ENCODE results near the gene CENPB.

The CENPB gene

DNA sequence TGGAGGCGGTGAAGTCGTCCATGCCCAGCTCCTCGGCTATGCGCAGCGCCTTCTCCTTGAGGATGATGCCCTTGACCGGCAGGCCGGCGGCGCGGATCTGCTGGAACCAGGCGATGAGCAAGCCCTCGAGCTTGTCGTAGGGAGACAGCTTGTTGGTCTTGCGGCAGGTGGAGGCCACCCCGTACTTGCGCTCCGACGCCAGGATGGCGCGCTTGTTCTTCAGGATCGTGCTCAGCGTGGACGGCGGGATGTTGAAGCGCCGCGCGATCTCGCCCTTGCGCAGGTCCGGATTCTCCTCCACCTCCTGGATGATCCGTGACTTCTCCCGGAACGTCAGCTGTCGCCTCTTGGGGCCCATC is 435 bp downstream of the CENPB start:
- peak; percentile 6 for DNase-seq

DNA sequence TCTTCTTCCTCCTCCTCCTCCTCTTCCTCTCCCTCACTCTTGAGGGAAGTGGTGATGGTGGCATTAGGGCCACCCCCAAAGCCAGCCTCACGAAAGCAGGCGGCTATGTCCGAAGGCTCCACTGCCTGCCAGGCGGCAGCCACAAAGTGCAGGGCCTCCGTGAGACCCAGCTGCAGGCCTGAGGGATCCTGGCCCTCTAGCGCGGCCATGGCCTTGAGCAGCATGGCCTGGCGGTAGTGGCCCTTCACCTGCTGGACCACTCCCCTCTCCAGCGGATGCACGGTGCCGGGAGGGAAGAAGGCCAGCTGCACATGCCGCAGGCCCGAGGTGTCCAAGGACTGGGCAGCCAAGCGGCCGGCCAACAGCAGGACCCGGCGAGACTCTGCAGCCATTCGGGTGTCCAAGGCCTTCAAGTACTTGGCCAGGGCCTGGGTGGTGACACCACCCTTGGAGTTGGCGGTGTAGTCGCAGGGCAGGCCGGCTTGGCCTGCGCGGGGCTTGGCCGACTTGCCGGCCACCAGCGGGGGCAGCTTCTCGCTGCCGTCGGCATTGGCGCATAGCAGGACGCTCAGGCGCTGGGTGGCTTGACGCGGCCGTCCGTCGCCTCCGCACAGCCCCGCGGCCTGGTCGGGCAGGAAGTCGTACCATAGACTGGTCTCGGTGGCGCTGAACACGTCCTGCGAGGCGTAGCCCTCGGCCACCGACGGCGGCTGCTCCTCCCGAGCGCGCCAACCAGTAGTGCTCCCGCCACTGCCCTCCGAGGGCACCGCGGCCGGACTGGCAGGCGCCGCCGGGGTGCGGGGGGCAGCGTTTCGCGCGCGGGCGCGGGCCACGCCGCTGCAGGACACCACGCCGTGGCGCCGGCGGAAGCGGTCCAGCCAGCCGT is 1.1 kb downstream of the CENPB start:
- DNase-seq: no peak

DNA sequence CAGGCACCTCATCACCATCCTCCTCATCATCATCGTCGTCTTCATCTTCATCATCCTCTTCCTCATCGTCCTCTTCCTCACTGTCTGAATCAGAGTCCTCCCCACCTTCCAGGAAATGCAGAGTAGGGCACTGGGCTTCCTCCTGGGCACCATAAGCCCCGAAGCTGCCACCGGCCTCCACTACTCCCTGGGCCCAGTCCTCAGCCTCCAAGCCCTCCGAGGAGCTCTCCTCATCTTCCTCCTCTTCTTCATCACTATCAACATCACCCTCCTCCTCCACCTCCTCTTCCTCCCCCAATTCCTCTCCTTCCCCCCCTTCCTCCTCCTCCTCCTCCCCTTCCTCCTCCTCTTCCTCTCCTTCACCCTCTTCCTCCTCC is 1.7 kb downstream of the CENPB start:
- DNase-seq: no peak

DNA sequence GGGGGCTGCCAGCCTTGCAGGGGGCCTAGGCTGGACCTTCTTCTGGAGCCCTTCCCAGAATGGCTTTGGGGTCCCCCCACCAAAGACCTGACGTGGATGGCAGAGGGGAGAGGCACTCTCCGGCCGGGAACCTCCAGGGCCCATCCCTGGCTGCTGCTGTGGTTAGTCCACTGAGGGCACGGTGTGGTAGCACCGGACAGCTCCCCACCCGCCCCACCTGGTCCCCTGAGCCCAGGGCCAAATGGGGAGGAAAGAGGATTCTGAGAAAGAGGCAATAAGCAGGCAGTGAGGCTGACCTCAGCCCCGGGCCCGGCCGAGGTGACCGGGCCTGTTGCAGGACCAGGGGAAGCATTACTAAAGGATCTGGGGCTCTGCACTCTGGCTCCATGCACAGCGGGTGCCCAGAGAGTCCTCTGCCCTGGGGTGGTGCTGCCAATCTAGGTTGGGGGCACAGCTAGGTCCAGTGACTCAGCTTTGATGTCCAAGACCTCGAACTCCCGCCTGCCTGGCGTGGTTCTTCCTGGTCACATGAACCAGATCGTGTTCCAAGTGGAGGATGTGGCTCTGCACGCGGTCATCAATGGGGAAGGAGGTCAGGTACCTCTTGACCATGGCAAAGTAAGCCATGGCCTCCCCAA is 2.2 kb downstream of the CENPB start:
- no peak for DNase-seq

DNA sequence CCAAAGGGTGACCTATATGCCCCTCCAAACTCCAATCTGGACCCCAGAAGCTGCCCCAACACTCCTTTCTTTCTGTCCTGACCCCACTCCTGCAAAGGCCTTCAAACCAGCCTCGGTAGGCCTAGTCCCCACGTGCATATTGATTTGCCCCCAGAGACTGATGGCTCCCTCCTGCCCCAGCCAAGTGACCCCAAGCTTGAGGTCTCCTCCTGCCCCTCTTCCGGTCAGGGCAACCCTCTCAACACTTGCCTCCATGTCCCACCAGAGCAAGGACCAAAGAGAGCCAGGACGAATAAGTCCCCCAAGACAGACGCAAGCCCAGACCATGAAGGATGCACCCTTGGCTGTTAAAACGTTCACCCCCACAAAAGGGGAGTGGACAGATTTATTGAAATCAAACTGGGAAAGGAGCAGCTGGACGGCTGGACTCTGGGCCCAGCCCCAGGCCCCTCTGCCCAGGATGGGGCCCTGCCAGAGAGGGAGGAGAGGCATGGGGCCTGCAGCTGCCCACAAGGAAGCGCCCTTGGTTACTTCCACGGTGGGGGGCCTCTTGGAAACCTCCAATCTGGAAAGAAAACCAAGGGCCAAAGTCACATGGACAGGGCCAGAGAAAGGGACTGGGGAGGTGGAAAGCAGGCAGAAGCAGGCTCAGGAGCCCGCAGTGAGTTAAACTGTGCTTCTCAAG is 2.9 kb downstream of the CENPB start:
- DNase-seq: no peak

DNA sequence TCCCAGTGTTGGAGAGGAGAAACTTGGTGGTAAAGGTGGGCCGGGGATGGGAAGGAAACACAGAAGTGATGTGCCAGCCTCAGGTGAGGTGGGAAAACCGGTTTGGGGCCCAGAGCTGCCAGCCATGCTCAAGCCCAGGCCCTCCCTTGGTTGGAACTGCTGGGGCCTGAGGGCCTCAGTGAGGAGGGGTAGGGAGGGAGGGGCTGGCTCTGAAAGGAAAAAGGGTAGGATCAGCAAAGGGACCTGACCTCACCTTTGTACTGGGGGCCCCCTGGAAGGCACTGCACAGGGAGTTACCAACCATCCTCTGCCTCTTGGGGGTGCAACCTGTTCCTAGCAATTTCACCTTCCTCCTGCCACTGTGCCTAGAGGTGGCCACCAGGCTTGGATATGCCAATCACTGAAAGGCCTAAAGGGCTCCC is 3.5 kb downstream of the CENPB start:
- DNase-seq: no peak

DNA sequence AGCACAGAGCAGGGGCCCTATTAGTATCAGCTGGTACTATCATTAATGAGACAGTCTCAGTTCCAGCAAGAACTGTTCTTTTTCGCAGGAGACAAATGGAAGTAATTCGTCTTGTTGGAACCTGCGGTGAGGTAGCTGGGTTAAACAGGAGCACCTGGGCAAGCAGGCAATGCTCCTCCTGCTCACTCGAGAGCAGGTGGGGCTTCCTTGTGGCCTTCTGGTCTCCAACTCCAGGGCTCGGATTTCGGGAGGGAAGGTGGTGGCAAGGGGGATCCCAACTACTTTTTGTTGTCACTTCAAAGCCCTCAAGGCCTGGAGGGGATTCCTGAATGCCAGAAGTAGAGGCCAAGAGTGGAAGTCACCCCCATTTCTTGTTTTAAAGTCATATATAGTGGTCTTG is 3.9 kb downstream of the CENPB start:
- no peak for DNase-seq

DNA sequence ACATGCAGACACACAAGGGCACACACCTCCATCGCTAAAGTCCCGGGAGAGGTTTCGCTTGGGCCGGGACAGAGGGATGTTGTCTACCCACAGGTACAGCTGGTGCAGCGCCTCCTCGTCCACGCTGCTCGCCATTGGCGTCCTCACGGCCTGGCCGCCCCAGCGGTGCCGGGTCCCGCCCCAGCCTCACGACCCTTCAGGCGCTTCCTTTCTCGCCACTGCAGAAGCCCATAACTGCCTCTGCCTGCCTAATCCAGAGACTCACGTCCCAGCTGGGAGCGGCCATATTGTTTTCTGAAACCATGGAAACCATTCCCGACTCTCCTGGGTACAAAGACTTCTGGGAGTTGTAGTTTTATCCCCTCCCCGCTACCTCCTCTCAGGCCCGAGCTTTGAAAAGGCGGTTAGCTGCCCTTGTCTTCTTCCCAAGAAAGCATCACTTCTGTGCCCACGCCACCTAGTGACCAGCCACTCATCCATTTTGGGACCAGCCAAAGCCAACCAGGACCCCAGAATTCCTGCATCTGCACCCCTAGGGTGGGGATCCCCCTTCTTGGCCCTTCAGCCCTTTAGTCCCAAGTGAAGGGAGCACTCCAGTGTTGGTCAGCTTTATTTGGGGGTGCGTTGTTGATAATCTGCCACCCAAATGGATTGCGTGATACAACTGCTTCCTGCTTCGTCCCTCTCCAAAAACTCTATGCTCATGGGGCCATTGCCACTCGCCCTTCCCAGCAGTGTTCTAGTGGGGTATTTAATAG is 5.2 kb downstream of the CENPB start, which contains the start of gene SPEF1:
TSS of gene SPEF1 (minus strand) at position 296 of the 758 bp plus-strand sequence. CDS start at position 135, 161 bp downstream.
- DNase-seq: peak; percentile 81

DNA sequence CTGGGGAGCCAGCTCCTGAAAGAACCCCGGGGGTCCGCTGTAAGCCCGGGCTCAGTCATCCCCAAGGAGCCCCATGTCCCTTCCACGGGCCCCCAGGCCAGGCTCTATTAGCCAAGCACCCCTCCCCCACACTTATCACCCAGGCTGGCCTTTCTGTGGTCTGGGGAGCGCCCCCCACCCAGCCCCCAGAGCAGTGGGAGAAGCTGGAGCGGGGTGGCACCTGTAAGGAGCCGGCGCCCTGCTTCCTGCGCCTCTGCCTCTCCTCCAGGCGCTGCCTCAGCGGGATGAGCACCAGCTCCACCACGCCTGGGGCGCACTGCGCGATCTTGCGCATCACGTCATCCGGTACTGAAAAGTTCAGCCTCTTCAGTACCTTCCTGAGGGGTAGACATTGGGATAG is 7.6 kb downstream of the CENPB start:
- DNase-seq: no peak

DNA sequence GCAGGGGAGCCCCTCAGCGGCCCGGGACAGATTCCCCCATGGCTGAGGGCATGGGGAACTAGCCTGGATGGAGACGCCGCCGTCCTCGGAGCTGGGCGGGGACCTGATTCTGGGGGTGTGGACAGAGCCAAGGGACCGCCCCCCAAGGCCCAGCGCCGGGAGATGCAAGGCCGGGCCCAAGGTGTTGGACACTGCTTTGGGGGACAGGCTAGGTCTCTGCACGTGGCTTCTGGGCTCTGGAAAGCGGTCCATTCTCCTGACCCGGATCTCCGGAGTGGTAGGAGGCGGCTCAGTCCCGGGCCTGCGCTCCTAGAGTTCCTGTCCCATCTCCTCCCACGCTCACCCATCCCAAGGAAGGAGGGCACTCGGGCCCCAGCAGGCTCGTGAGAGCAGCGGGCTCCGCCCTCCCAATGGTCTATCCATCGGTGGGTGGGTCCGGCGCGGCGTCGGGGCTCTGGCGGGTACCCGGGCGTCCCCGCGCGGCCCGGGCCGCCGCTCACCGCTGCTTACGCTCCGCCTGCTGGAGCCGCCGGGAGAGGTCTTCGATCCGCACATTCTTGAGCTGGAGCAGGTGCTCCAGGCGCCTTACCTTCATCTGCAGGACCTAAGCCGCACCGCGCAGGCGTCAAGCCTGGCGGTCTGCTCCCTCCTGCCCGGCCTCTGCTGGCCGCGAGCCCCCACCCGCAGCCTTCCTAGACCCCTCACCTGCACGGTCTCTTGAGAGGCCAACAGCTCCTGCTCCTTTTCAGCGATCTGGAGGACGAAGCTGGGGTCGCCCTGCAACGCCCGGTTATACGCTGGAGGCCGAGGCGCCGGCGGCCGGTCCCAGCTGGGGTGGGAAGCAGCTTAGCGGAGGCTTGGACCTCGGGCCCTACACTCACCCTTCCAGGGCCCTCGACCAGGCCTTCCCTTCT is 8.6 kb downstream of the CENPB start:
- DNase-seq: no peak

DNA sequence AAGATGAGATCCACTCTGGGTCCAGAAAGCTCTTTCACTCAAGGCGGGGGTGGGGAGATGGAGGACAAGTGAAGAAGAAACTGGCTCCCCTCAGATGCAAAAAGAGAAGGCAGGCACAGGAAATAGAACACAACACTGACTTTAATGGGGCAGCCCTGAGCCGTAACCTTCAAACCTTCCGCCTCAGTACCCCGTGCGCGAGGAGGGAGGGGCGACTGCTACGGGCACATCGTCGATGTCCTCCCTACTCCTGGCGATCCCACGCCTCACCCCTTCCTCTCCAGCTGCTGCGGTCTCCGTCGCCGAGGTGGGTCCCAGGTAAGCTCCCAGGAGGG is 9.2 kb downstream of the CENPB start:
- DNase-seq: no peak

DNA sequence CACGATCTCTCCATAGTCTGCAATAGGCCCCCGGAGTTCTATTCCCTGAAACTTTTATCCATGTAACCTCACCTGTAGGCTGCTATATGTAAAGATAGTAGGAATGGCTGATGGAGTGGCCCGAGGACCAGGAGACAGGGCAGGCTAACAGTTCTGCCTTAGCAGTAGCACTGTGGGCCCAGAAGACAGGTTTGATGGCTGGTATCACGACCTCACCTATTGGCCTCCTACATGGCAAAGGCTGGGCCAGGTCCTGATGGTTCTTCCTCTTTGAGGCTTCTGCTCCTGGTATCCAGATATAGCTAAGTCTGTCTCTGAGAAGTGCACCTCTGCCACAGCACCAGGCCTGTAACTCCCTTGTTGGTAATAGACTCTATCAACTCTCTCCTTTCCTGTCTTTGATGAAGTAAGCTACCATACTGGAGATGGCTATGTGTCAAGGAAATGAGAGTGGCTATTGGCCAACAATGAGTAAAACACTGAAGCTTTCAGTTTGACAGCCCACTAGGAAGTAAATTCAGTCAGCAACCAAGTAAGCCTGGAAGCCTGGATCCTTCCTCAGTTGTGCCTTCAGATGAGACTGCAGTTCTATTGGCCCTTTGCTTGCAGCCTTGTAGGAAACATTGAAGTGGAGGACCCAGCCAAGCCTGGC is 11.0 kb downstream of the CENPB start:
- no peak for DNase-seq

DNA sequence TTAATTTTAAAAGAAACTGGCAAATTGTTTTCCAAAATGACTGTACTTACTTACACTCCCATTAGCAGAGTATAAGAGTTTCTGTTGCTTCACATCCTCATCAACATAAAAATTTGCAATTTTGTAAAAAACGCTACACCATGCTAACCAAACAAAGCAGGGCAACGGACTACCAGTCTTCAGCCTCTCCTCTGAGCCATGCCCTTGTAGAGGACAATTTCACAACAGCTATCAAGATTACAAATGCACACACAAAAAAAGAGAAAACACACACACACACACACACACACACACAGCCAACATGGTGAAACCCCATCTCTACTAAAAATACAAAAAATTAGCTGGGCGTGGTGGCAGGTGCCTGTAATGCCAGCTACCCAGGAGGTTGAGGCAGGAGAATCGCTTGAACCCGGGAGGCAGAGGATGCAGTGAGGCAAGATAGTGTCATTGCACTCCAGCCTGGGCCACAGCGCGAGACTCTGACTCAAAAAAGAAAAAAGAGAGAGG is 14.9 kb downstream of the CENPB start:
- DNase-seq: no peak

DNA sequence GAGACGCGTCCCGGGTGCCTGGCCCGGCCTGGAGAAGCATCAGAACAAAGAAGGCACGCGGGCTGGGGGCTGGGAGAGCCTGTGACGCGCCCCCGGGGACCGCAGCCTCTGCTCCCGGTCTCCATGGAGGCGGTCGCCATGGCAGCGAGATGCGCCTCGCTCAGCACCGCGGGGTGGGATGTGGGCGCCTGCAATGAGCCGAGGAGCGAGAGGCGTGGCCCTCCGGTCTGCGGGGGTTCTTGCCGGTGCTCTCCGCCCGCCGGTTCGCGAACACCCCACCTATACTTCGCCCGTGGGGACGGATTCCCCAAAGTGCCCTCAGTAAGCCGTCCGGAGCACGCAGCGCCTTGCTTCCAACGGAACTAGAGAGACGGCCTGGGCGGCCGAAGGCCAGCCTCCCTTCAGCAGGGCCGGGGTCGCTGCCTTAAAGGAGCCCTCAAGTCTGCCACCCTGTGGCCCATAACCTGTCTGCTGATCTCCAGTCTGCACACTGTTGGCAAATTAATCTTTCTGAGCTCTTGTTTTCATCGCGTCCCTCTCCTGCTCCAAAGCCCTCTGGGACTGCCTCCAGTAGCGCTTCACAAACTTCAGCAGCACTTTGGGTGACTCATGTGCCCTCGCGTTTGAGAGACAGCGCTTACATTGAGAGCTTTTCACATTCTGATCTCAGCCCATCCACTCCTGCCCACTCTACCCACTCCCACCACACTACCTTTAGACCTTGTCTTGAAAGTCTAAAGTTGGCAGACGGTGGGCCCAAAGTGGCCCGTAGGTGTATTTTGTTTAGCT is 18.0 kb downstream of the CENPB start:
- peak; percentile 85 for DNase-seq

DNA sequence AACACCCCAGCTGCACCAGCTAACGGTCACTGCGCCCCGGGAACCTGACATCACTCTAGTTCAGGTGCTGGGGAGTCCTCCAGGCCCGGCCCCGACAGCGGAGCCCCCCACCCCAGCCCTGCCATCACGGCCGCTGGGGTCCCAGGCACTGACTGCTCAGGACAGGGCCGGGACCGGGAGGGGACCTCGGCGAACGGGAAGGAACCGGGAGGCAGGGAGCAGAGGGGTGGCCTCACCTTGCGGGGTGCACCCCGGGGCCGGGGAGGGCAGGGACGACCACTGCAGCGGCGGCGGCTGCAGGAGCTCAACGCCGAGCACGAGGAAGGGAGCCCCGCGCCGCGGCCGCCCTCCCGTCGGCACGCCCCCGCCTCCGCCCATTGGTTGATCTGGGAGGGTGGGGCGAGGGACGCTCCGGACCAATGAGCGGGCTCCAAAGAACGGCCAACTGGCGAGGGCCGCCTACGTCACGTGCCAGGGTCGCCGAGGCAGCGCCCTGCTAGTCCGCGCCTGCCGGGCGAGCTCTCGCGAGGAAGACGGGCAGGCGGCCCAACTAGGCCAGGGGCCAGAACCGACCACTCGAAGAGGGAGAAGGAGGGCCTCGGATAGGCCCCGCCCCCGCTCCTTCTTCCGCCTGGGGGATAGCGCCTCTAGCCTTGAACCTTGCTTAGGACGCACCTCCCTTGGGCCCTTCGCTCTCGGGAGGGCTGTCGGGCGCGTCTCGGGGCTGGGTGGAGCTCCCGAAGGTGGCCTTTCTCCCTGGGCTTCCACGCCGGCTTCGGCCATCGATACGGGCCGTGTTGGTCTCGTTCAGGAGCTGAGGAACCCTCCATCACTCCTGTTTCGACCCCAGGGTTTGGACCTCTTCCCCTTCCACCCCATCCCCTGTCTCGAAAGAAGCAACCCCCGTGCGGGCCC is 18.9 kb downstream of the CENPB start, which contains the start of gene ADISSP:
TSS of gene ADISSP (minus strand) at position 327 of the 915 bp plus-strand sequence. CDS start 7,653 bp downstream, outside the sequence.
- DNase-seq: peak; percentile 93

DNA sequence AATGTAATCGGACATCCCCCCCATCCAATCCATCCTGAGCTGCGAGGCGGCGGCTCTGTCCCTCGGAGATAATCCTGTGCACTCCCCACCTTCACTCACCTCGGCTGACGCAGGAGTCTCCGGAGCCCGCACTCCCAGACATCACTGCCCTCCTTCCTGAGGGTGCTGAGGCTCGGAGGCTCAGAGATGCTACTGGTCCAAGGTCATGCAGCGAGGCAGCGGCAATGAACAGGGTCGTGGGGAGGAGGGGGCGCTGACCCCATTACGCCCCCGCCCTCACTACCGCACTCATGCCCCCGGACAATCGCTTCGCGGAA is 19.5 kb downstream of the CENPB start:
- DNase-seq: no peak

DNA sequence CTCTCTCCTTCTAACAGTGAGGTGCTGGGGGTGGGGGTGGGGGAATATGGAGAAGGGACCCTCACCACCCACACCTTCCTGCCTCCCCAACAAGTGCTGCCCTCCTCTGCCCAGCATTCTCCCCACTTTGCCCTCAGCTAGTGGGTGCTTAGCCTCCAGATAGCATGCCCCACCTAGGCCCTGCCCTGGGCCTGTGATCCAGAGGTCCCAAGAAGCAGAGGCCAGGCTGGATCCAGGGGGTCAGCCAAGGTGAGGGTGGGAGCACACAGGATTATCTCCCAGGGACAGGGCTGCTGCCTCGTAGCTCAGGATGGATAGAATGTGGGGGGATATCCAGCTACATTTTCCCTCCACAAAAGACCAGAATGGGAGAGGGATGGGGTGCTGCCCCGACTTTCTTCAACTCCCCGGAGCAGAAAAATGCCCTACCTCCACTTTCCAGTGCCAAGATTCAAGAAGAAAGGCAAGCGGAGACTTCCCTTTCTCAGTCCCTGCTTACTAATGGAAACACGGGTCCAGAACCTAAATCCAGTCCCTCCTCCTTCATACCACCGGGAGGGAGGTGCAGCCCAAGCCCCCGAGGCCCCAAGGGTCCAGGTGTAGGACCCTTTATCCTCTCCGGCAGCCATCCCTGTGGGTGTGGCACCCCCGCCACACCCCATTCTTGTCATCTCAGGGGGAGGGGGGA is 20.0 kb downstream of the CENPB start:
- no peak for DNase-seq

DNA sequence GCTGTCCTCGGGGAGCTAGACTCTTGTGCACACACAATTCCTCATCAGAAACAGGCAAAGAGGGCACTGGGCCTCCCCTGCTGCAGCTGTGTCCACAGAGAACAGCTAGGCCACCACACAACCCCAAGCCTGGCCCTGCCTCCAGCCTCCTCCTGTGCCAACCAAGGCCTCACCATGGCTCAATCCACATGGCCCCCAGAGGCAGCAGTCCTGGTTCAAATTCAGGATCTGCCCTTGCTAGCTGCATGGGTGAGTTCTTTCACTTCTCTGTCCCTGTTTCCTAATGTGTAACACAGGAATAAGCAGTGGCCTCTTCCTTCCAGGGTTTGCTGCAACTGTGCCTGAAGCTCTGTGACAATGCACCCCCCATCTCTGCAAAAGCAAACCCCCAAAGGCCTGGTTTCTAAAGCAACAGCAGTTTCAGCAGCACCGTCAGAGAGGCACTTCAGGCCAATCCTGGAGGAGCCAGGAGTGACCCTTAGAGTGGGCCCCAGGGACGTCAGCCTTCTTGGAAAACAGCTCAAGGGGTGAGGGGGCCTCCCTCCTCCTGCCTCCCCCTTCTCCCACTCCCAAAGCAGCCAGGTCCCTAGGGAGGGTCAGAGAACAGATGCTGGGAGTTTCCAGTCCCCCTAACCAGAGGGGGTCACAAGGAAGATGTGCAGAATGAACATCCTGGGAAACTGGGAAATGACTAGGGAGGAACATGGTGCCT is 21.2 kb downstream of the CENPB start:
- DNase-seq: no peak
